Fibroblast of skin of right quadriceps (primary cell): ENCODE data around the gene LRP8.

ENCODE experiments used
- DNase-seq: peaks from one replicate; pipeline ENCODE4 v3.0.0-alpha.2; 2013

Gene LRP8

GRCh38 chr1:53256511-53257453 lies 71.1 kb downstream of the LRP8 start:
- DNase-seq, result no peak

- no peak for DNase-seq
These were observed 72.8 kb downstream of the LRP8 start for GRCh38 chr1:53255031-53255430.

- DNase-seq, result no peak
These were observed 73.7 kb downstream of the LRP8 start for GRCh38 chr1:53254011-53254640.

- DNase-seq, result no peak
These were observed 77.5 kb downstream of the LRP8 start for GRCh38 chr1:53250325-53250724.

- peak; percentile 46 for DNase-seq
These were observed 78.2 kb downstream of the LRP8 start for GRCh38 chr1:53249706-53250105.

- peak; percentile 96 for DNase-seq
These were observed 81.4 kb downstream of the LRP8 start for GRCh38 chr1:53246261-53247134.

- DNase-seq, result no peak
These were observed 83.7 kb downstream of the LRP8 start for GRCh38 chr1:53244141-53244540.

GRCh38 chr1:53242381-53242780 lies 85.5 kb downstream of the LRP8 start:
- no peak for DNase-seq

GRCh38 chr1:53241828-53242227 lies 86.0 kb downstream of the LRP8 start:
- no peak for DNase-seq

GRCh38 chr1:53238197-53239155 lies 89.4 kb downstream of the LRP8 start, which contains the start of gene MAGOH:
TSS of gene MAGOH (minus strand) at chr1:53238518. CDS start at chr1:53238448, 70 bp downstream.
- DNase-seq, result peak; percentile 96

- DNase-seq, result no peak
These were observed 90.2 kb downstream of the LRP8 start for GRCh38 chr1:53237638-53238037.

- DNase-seq, result no peak
These were observed 106.9 kb downstream of the LRP8 start for GRCh38 chr1:53220962-53221286.

- DNase-seq, result peak; percentile 88
These were observed 107.5 kb downstream of the LRP8 start, which contains the start of gene CZIB for GRCh38 chr1:53220171-53220961. TSS of gene CZIB (minus strand) at chr1:53220634. CDS start at chr1:53220575, 59 bp downstream.

- DNase-seq, result no peak
These were observed 108.2 kb downstream of the LRP8 start for GRCh38 chr1:53219711-53220110.

GRCh38 chr1:53218201-53218600 lies 109.7 kb downstream of the LRP8 start:
- DNase-seq, result no peak

GRCh38 chr1:53214376-53214940 lies 113.4 kb downstream of the LRP8 start:
- no peak for DNase-seq

- DNase-seq, result no peak
These were observed 116.9 kb downstream of the LRP8 start for GRCh38 chr1:53210954-53211353.

GRCh38 chr1:53210352-53210751 lies 117.5 kb downstream of the LRP8 start:
- no peak for DNase-seq

- no peak for DNase-seq
These were observed 120.1 kb downstream of the LRP8 start for GRCh38 chr1:53207726-53208125.

- no peak for DNase-seq
These were observed 121.0 kb downstream of the LRP8 start for GRCh38 chr1:53206735-53207379.
